HFF-Myc (cell line): ENCODE results near the gene PTPRZ1.

Experiments used
- DNase-seq: peaks from one replicate; pipeline ENCODE4 v3.0.0-alpha.2; 2011; ENCODE audit warnings: low read depth; ENCODE audit errors: extremely low read depth
- H3K4me3 ChIP-seq: replicated peaks from 2 replicates; pipeline ENCODE4 v1.5.1; 2011; ENCODE audit warnings: low read depth, mild to moderate bottlenecking, control low read depth, low read length
- CTCF ChIP-seq: IDR thresholded peaks from 2 replicates; pipeline ENCODE4 v1.5.1; 2012; ENCODE audit warnings: mild to moderate bottlenecking, low read depth, low read length, control low read depth; ENCODE audit errors: missing control alignments

Gene PTPRZ1

GRCh38 chr7:121931149-121931902 is 58.4 kb downstream of the PTPRZ1 start:
- H3K4me3 ChIP-seq, result no peak overlapping the region
- no peak for DNase-seq
- no peak for TF ChIP-seq CTCF

GRCh38 chr7:121932768-121933167 is 59.8 kb downstream of the PTPRZ1 start:
- no peak overlapping the region for H3K4me3 ChIP-seq
- TF ChIP-seq CTCF, result no peak
- DNase-seq, result no peak

- no peak overlapping the region for H3K4me3 ChIP-seq
- no peak for DNase-seq
- no peak for TF ChIP-seq CTCF
Observed at GRCh38 chr7:121936951-121937623, 64.1 kb downstream of the PTPRZ1 start.

- no peak overlapping the region for H3K4me3 ChIP-seq
- TF ChIP-seq CTCF, result no peak
- no peak for DNase-seq
Observed at GRCh38 chr7:121938429-121938996, 65.6 kb downstream of the PTPRZ1 start.

- TF ChIP-seq CTCF, result no peak
- DNase-seq, result no peak
- no peak overlapping the region for H3K4me3 ChIP-seq
Observed at GRCh38 chr7:121940918-121941317, 68.0 kb downstream of the PTPRZ1 start.

GRCh38 chr7:121941830-121942229 is 68.9 kb downstream of the PTPRZ1 start:
- no peak overlapping the region for H3K4me3 ChIP-seq
- DNase-seq, result no peak

More at GRCh38 chr7:121941830-121942229, 68.9 kb downstream of the PTPRZ1 start:
- no peak for TF ChIP-seq CTCF
